HUES48 (cell line): ENCODE results near the gene MEF2C.
A peak's percentile ranks its signal among the peaks of the same experiment; 100 is the strongest.

Experiments
- H3K27ac ChIP-seq: one replicate; pipeline ENCODE4 v1.7.0; 2013; ENCODE audit warnings: low read depth, low read length, inconsistent platforms
- H3K27me3 ChIP-seq: 2 replicates; pipeline ENCODE4 v1.6.1; 2013; ENCODE audit warnings: mild to moderate bottlenecking, low read length; ENCODE audit not compliant: control insufficient read depth, insufficient read depth
- H3K36me3 ChIP-seq: 2 replicates; pipeline ENCODE4 v1.6.1; 2013; ENCODE audit warnings: low read length; ENCODE audit not compliant: control insufficient read depth, insufficient read depth
- H3K4me1 ChIP-seq: 2 replicates; pipeline ENCODE4 v1.6.1; 2013; ENCODE audit warnings: mild to moderate bottlenecking, low read length; ENCODE audit not compliant: control insufficient read depth, insufficient read depth
- H3K4me3 ChIP-seq: 2 replicates; pipeline ENCODE4 v1.5.1; 2013; ENCODE audit warnings: mild to moderate bottlenecking, low read depth, low read length
- H3K9ac ChIP-seq: 2 replicates; pipeline ENCODE4 v1.6.1; 2013; ENCODE audit warnings: mild to moderate bottlenecking, low read depth, low read length, moderate library complexity
- H3K9me3 ChIP-seq: 2 replicates; pipeline ENCODE4 v1.6.1; 2013; ENCODE audit warnings: low read length; ENCODE audit not compliant: control insufficient read depth, insufficient read depth

The MEF2C gene

DNA sequence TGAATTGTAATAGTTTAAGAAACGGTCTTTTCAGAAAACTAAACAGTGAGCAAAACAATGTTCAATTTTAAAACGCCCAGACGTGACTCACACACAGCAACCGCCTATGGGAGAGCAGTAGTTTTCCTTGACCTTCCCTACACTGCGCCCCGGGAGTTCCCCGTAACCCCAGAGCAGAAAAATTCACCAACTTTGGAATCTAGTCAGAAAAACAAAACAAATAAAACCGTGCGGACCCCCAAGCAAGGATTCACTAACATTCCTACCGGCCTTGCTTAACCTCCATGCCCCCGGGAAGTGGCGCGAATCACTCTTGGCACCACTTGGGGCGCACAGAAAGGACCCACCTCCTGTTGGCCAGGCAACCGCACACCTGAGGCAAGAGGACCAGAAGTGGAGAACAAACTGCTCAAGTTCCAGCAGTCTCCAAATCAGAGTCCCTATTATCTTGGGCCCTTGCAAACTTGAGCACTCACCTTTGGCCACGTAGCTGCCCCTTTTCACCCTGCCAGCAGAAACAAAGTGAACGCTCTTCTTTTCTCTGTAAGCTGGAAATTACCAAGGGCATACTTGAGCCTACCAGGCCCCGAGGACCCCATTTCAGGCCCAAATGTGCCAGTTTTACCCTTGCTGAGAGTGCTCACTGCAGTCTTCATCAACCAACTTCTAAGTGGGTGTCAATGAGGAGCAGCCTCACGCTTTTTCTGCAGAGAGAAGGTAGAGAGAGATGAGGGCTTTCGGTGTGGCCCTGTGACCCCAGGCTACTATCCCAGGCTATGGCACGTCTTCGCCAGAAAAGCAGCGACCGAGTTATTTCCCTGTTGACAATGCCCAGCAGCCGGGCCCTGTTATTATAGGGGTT, 189.7 kb downstream of the MEF2C start:
- Histone ChIP-seq H3K9me3 (no peaks in the 10 kb centered on the region), H3K4me3 (peak overlapping the region; percentile 27), H3K9ac (no peak overlapping the region), H3K36me3 (no peaks in the 10 kb centered on the region), H3K27me3 (peaks cover 95% of the 10 kb centered on the region), H3K27ac (no peak overlapping the region), H3K4me1 (peaks cover 68% of the 10 kb centered on the region)

DNA sequence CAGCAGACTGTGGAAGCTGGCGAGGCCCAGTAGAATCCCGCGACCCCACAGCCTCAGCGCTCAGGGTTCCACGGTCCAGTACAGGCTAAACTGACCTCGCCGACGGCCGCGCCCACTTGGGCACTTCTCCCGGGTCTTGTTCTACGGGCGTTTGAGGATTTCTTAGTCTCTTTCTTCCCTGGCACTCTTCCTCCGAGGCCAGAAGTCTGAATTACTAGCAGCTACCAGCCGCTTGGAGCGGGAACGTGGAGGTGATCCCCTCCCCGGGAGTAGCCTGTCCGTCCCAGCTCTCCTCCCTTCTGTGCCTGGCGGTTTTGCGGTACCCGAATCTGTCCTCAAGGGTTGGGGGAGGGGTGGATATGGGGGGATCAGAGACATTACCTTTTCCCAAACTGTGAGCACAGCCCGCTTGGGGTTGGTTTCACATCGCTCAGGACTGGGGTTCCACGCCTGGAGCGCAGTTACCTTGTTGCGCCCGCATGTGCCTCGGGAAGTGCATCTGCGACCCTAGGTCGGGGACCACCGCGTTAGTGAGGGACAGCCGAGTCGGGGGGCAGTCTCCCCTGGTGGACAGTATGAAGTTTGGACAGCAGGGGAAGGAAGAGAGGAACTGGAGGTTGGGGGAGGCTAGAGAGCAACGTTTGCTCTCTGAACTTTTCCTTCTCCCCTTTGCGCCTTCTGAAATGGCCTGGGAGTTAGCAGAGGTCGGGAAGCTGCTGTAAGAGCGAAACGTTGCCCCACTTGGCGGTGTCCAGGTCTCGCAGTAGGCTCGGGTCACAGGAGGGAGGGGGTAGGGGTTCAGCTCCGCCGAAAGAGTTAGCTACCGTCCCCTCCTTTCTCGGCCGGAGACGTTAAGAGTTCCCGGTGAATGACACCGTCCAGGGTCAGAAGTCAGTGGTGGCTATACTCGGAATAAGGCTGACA, 190.8 kb downstream of the MEF2C start:
- Histone ChIP-seq H3K4me1 (peaks cover 69% of the 10 kb centered on the region), H3K9ac (no peak overlapping the region), H3K9me3 (no peaks in the 10 kb centered on the region), H3K4me3 (peak overlapping the region; percentile 49), H3K27me3 (peaks cover 95% of the 10 kb centered on the region), H3K36me3 (no peaks in the 10 kb centered on the region), H3K27ac (no peak overlapping the region)

DNA sequence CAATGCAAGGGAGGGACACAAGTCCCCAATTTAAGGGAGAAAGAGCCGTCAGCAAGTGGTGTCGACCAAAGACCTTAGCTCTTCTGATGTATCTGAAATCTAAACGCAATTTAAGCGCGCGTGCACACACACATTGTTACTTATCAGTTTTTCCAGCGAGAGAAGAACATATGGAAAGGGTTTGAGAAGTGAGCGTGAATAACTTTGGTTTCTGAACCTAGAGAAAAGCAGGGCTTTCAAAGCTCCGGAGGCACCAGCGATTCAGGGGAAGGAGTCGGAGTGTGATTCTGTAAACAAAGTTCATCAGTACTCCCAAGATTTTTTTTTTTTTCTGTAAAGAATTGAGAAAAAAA, 191.8 kb downstream of the MEF2C start:
- Histone ChIP-seq H3K4me3 (0 out of 2 replicates have a peak overlapping the region, but pooled peaks have one; percentile 37), H3K9ac (no peak overlapping the region)

DNA sequence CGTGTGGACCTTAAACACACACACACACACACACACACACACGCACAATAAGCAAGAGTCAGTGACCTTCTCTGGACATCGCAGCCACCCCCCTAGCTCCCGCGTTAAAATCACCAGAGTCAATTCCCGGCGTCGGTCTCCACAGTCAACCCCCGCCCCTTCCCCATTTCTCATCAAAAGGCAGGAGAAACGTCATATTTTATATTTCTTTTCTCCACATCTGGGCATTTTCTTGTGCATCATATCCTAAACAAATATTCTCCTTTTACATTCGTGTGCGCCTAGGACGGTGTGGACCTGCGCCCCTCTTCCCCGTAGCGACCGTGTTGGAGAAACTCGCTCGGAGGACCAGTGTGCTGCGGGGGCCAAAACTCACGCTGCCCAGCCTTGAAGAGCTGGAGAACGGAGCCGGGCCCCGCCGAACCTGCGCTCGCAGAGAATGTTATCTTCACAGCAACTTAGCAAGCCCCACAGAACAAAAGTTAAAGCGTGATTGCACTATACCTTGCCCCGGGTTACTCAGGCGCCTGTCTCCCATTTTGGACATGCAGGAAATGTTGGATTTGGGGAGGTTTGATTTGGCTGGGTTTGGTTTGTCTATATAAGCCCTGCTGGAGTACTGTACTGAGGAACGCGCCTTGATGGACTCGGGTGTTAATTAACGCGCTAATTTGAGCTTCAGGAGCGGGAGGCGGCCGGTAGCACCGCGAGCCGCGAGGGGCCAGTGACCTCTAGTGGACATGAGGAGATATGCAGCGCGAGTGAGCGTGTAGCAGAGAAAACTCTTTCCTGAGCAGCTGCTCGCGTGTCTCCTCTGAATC, 192.4 kb downstream of the MEF2C start:
- Histone ChIP-seq H3K27me3 (peaks cover 100% of the 10 kb centered on the region), H3K27ac (no peak overlapping the region), H3K36me3 (no peaks in the 10 kb centered on the region), H3K9me3 (no peaks in the 10 kb centered on the region), H3K4me1 (peaks cover 62% of the 10 kb centered on the region), H3K9ac (no peak overlapping the region), H3K4me3 (peak overlapping the region; percentile 37; the same call in 1 of the 2 replicates)

More for the DNA sequence above, 191.8 kb downstream of the MEF2C start:
- Histone ChIP-seq H3K27ac (no peak overlapping the region), H3K9me3 (no peaks in the 10 kb centered on the region), H3K4me1 (peaks cover 66% of the 10 kb centered on the region), H3K27me3 (peaks cover 100% of the 10 kb centered on the region), H3K36me3 (no peaks in the 10 kb centered on the region)

DNA sequence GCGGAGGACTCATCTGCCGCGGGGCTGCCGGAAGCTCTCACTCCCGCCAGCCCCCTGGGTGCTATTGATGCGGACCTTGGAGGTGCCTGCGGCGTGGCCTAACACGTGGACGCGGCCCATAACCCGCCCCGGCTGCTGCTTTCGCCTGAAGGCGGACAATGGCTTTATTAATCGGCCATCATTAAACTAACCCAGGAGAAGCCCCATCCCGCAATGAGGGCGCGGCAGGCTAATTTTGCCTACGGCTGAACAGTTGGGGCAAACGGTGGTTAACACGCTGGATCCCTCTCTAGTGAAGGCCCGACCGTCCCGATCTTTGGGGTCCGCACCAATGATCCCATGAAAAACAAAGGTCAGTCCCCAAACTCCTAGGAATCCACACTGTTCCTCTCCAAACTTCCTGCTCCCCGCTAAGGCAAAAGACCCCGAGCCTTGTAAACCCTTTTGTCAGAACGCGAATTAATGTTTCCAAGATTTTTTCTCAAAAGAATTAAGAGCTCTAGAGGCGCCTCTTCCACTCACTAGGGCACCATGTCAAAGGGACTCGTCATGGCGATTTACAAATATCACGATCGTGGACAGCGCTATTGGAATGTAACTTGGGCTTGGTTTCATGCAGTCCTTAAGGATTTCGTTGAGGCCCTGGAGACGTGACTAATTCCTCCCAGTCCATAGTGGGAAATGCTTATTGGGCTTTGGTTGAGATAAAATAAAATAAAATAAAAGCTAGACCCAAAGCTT, 193.1 kb downstream of the MEF2C start:
- Histone ChIP-seq H3K4me3 (peak overlapping the region; percentile 41), H3K36me3 (no peaks in the 10 kb centered on the region), H3K27ac (no peak overlapping the region), H3K27me3 (peaks cover 100% of the 10 kb centered on the region), H3K9ac (no peak overlapping the region), H3K4me1 (peaks cover 64% of the 10 kb centered on the region), H3K9me3 (no peaks in the 10 kb centered on the region)

DNA sequence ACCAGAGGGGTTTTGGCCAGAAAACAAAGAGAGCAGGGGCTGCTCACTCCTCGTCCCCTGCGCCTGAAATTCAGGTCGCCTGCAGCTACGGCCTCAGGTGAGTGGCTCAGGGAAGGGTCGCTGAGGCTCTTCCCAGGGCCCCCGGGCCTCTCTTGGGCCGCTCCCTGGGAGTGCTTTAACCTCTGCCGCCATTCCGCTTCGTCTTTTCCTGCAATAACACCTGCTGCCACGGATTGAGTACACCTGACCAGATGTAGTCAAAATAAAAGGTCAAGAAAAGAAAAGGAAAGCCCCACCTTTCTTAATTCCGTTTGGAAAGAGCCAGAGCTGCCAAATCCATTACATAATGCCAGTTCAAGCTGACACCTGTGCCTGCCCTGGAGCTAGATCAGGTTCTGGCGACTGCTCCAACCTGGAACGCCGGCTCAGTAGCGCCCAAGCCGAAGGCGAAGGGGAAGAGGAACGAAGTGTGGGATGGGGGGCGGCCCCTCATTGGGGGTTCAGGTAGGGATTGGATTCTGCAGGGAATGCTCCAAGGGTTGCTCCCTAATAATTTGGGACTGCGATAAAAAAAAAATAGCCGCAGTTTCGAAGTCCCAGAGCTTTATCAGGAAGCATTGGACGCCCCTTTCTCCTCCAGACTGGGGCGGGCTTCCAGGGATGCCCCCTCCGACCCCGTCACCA, 193.9 kb downstream of the MEF2C start:
- H3K4me1 ChIP-seq, result peaks cover 62% of the 10 kb centered on the region
- no peak overlapping the region for H3K27ac ChIP-seq
- no peaks in the 10 kb centered on the region for H3K9me3 ChIP-seq
- peak overlapping the region; percentile 41 for H3K4me3 ChIP-seq
- H3K27me3 ChIP-seq, result peaks cover 100% of the 10 kb centered on the region
- no peaks in the 10 kb centered on the region for H3K36me3 ChIP-seq
- H3K9ac ChIP-seq, result no peak overlapping the region

DNA sequence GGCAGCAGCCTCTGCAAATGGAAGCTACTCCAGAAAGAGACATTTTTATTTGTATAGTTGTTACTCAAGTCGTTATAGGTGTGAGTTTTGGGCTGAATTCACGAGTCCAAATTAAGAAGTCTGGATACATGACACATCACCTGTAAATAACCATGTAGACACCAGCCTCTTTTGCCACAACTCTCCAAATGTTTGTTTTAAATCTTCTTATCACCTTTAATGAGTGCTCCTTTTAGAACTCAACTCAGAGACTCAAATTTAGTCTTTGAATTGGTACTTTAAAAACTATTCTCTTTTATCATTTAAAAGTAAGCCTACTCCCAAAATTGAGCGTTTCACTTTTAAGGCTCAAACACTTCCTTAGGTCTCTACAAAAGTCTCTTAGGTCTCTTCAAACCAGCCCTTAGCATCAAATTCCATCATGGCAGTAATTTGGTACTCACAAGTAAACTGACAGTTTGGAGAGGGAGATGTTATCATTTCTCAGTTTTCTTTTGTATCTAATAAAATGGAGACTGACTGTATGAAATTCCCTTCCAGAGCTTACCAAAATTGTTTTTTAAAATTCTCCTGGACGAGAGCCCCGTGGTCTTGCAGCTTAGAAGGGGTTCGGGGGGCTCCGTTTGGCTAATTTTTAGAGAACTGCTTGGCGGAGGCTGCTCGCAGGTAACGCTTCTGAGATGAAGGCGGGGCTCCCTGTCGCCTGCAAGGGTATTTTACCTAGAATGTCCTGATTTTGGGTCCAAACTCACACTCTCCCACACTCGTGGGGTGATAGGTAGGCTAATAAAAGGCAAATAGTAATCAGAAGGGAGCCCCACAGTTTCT, 194.6 kb downstream of the MEF2C start:
- H3K27me3 ChIP-seq, result peaks cover 100% of the 10 kb centered on the region
- H3K4me1 ChIP-seq, result peaks cover 66% of the 10 kb centered on the region
- H3K9ac ChIP-seq, result no peak overlapping the region
- no peak overlapping the region for H3K27ac ChIP-seq
- H3K36me3 ChIP-seq, result no peaks in the 10 kb centered on the region
- no peaks in the 10 kb centered on the region for H3K9me3 ChIP-seq
- peak overlapping the region; percentile 22; the same call in 1 of the 2 replicates for H3K4me3 ChIP-seq

DNA sequence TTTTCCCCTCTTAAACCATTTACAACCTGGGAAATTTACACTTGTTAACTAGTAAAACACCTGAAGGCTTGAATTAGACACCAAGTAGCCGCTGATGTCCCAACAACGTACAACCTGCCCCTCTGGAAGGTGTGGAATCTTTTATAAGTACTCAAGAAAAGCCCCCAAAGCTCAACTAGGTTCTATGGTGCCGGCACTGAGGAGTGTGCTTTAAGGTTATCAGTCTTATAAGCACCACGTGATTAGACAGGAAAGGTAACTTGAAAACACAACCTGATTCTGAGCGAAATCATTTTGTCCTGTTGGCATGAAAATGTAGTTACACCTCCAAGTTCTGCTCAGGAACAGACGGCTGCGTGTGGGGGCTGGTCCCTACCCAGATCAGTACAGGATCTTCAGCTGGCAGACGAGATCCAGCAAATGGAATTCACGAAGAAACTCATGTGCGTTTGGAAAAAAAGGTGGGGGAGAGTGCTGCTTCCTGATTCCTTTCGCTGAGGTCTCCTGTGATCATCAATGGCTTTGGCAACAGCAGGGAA, 195.5 kb downstream of the MEF2C start:
- Histone ChIP-seq H3K9ac (no peak overlapping the region), H3K36me3 (no peaks in the 10 kb centered on the region), H3K9me3 (no peaks in the 10 kb centered on the region), H3K27me3 (peaks cover 100% of the 10 kb centered on the region), H3K4me1 (peaks cover 64% of the 10 kb centered on the region), H3K4me3 (no peak overlapping the region; the same call in 1 of the 2 replicates), H3K27ac (no peak overlapping the region)

DNA sequence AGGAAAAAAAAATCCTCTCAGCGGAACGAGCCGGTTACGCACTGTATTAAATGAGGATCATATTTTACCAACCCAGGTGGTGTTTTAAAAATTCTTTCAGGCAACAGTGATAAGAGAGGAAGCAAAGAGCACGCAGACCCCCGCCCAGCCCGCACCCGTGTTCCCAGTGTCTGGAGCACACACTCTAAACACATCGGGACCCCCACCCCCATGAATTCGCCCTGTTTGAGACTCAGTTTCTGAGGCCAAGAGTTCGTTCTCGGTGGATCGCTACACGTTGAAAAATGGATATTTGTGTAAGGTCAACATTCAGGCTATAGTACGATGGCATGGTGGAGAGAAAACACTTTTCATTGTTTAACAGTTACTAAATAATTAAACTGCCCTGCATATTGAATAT, 196.3 kb downstream of the MEF2C start:
- peaks cover 100% of the 10 kb centered on the region for H3K27me3 ChIP-seq
- no peak overlapping the region for H3K9ac ChIP-seq
- H3K4me1 ChIP-seq, result peaks cover 57% of the 10 kb centered on the region
- no peak overlapping the region for H3K27ac ChIP-seq
- H3K4me3 ChIP-seq, result no peak overlapping the region
- no peaks in the 10 kb centered on the region for H3K36me3 ChIP-seq
- no peaks in the 10 kb centered on the region for H3K9me3 ChIP-seq
